ENCODE data around the gene KISS1R.

The KISS1R gene

DNA sequence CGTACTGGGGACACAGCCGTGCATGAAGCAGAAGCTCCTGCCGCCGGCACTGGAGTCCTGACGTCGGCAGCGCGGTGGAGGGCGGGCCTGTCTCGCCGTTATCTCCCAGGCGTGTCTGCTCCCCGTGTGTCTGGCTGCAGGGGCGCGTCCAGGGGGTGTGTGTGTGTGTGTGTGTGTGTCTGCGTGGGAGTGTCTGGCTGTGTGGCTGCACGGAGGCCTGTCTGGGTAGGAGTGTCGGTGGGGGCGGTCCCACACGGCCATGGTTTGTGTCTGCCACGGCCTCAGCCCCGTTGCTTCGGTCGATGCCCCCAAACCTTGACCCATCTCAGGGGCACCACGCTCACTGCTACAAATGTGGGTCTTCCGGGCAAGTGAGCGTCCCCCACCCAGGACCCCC lies 27.0 kb downstream of the KISS1R start:
- no peak overlapping the region for H4K8ac ChIP-seq (ENCODE audit: low read depth, low read length)
- H3K4me1 ChIP-seq (ENCODE audit: control insufficient read depth, low read depth, low read length) = no peaks in the 10 kb centered on the region
- no CpG with 5 or more reads among the region's 27 CpGs for WGBS (ENCODE audit: extremely low coverage, insufficient coverage, low lambda C conversion rate)
- H3K4me2 ChIP-seq (ENCODE audit: low read length) = no peak overlapping the region
- no peak for DNase-seq
- no peak overlapping the region for H3K23ac ChIP-seq (ENCODE audit: low read length)
- H3K4me3 ChIP-seq (ENCODE audit: low read length) = no peak overlapping the region
- H3K27ac ChIP-seq (ENCODE audit: low read depth, low read length) = no peak overlapping the region
- peaks cover 55% of the 10 kb centered on the region for H3K79me2 ChIP-seq (ENCODE audit: control insufficient read depth, insufficient read depth, low read length)
- no peak overlapping the region for H2AK5ac ChIP-seq (ENCODE audit: low read length)
- H2BK15ac ChIP-seq (replicated peaks; ENCODE audit: low read depth) = no peak overlapping the region
- H3K27me3 ChIP-seq (ENCODE audit: insufficient read depth, low read length, poor library complexity) = no peaks in the 10 kb centered on the region
- H2BK5ac ChIP-seq (ENCODE audit: low read length) = no peak overlapping the region
- no peak overlapping the region for H3K4ac ChIP-seq (ENCODE audit: low read depth, low read length)
- no peak overlapping the region for H3K56ac ChIP-seq (ENCODE audit: low read length)
- H4K5ac ChIP-seq (ENCODE audit: low read length) = no peak overlapping the region
- peaks cover 6% of the 10 kb centered on the region for H3K36me3 ChIP-seq (ENCODE audit: control insufficient read depth, insufficient read depth, low read length)
- H2BK120ac ChIP-seq (ENCODE audit: low read depth, low read length) = no peak overlapping the region
- H3K18ac ChIP-seq (ENCODE audit: low read length) = no peak overlapping the region
- no peak overlapping the region for H3K9ac ChIP-seq (ENCODE audit: low read length)
- H3K79me1 ChIP-seq (ENCODE audit: low read length) = peaks cover 18% of the 10 kb centered on the region

- Histone ChIP-seq H3K23ac (ENCODE audit: low read length) (no peak overlapping the region), H3K18ac (ENCODE audit: low read length) (no peak overlapping the region), H2BK120ac (ENCODE audit: low read depth, low read length) (no peak overlapping the region), H4K8ac (ENCODE audit: low read depth, low read length) (no peak overlapping the region), H2BK5ac (ENCODE audit: low read length) (no peak overlapping the region), H3K36me3 (ENCODE audit: control insufficient read depth, insufficient read depth, low read length) (peaks cover 4% of the 10 kb centered on the region), H3K27me3 (ENCODE audit: insufficient read depth, low read length, poor library complexity) (no peaks in the 10 kb centered on the region), H3K56ac (ENCODE audit: low read length) (no peak overlapping the region), H3K27ac (ENCODE audit: low read depth, low read length) (no peak overlapping the region), H3K4ac (ENCODE audit: low read depth, low read length) (no peak overlapping the region), H3K79me1 (ENCODE audit: low read length) (peaks cover 13% of the 10 kb centered on the region), H2BK15ac (replicated peaks; ENCODE audit: low read depth) (no peak overlapping the region), H2AK5ac (ENCODE audit: low read length) (no peak overlapping the region), H3K4me1 (ENCODE audit: control insufficient read depth, low read depth, low read length) (no peaks in the 10 kb centered on the region), H3K9ac (ENCODE audit: low read length) (no peak overlapping the region), H3K4me3 (ENCODE audit: low read length) (no peak overlapping the region), H4K5ac (ENCODE audit: low read length) (no peak overlapping the region), H3K79me2 (ENCODE audit: control insufficient read depth, insufficient read depth, low read length) (peaks cover 49% of the 10 kb centered on the region), H3K4me2 (ENCODE audit: low read length) (no peak overlapping the region)
- no peak for DNase-seq
- WGBS (ENCODE audit: extremely low coverage, insufficient coverage, low lambda C conversion rate) = no CpG with 5 or more reads among the region's 22 CpGs
Observed at GRCh38 chr19:944663-945241, 27.6 kb downstream of the KISS1R start.

DNA sequence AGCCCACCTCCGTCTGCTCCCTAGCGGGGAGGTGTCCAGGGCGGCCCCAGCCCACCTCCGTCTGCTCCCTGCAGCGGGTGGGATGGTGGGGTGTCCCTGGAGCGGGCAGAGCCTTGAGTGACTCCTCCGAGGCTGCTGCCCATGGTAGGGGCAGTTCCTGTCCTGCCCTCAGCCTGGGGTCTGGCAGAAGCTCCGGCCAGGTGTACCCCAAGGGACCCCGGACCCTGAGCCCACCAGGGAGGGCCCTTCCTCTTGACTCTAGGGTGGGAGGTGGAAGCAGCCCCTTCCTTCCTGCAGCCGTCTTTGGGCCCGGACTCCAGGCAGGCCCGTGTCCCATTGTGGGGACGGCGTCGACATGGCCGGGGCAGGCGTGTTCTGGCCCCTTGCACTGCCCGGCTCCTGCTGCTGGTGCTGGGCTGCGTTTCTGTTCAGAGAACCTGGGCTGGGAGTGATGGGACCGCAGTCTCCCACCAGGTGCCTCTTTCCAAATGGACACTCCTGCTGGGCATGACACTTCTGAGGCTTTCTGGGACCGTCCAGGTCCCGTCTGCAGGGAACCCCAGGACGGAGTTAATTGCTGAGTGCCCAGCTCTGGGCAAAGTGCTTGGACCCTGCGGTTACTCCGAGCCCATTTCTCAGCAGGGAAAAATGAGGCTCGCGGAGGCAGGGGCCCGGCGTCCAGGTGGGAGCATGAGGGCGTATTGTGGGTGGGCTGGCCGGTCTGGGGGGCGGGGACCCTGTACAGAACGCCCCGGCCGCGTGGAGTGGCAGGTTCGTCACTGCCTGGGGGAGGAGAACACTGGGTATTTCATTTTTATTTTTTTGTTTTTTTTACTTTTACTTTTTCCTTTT lies 28.5 kb downstream of the KISS1R start:
- Histone ChIP-seq H3K4me2 (ENCODE audit: low read length) (no peak overlapping the region), H3K18ac (ENCODE audit: low read length) (no peak overlapping the region), H3K79me2 (ENCODE audit: control insufficient read depth, insufficient read depth, low read length) (peaks cover 42% of the 10 kb centered on the region), H3K4me3 (ENCODE audit: low read length) (no peak overlapping the region), H3K4me1 (ENCODE audit: control insufficient read depth, low read depth, low read length) (no peaks in the 10 kb centered on the region), H3K9ac (ENCODE audit: low read length) (no peak overlapping the region), H2AK5ac (ENCODE audit: low read length) (no peak overlapping the region), H3K36me3 (ENCODE audit: control insufficient read depth, insufficient read depth, low read length) (peaks cover 4% of the 10 kb centered on the region), H2BK15ac (replicated peaks; ENCODE audit: low read depth) (no peak overlapping the region), H3K56ac (ENCODE audit: low read length) (no peak overlapping the region), H4K5ac (ENCODE audit: low read length) (no peak overlapping the region), H2BK5ac (ENCODE audit: low read length) (no peak overlapping the region), H4K8ac (ENCODE audit: low read depth, low read length) (no peak overlapping the region), H3K27ac (ENCODE audit: low read depth, low read length) (no peak overlapping the region), H3K4ac (ENCODE audit: low read depth, low read length) (no peak overlapping the region), H2BK120ac (ENCODE audit: low read depth, low read length) (no peak overlapping the region), H3K27me3 (ENCODE audit: insufficient read depth, low read length, poor library complexity) (no peaks in the 10 kb centered on the region), H3K79me1 (ENCODE audit: low read length) (peaks cover 13% of the 10 kb centered on the region), H3K23ac (ENCODE audit: low read length) (no peak overlapping the region)
- DNase-seq = no peak
- no CpG with 5 or more reads among the region's 37 CpGs for WGBS (ENCODE audit: extremely low coverage, insufficient coverage, low lambda C conversion rate)

GRCh38 chr19:947090-947706 lies 30.1 kb downstream of the KISS1R start:
- no peak overlapping the region for H4K8ac ChIP-seq (ENCODE audit: low read depth, low read length)
- no peak overlapping the region for H4K5ac ChIP-seq (ENCODE audit: low read length)
- H3K9ac ChIP-seq (ENCODE audit: low read length) = no peak overlapping the region
- no peak overlapping the region for H3K56ac ChIP-seq (ENCODE audit: low read length)
- no peak overlapping the region for H3K4ac ChIP-seq (ENCODE audit: low read depth, low read length)
- no peak overlapping the region for H3K23ac ChIP-seq (ENCODE audit: low read length)
- H3K18ac ChIP-seq (ENCODE audit: low read length) = no peak overlapping the region
- H3K79me1 ChIP-seq (ENCODE audit: low read length) = peaks cover 13% of the 10 kb centered on the region
- H2BK5ac ChIP-seq (ENCODE audit: low read length) = no peak overlapping the region
- H2BK15ac ChIP-seq (replicated peaks; ENCODE audit: low read depth) = no peak overlapping the region
- no peak overlapping the region for H2BK120ac ChIP-seq (ENCODE audit: low read depth, low read length)
- H3K27me3 ChIP-seq (ENCODE audit: insufficient read depth, low read length, poor library complexity) = no peaks in the 10 kb centered on the region
- H3K4me2 ChIP-seq (ENCODE audit: low read length) = no peak overlapping the region
- H3K79me2 ChIP-seq (ENCODE audit: control insufficient read depth, insufficient read depth, low read length) = peaks cover 33% of the 10 kb centered on the region
- H3K4me3 ChIP-seq (ENCODE audit: low read length) = no peak overlapping the region
- H2AK5ac ChIP-seq (ENCODE audit: low read length) = no peak overlapping the region
- WGBS (ENCODE audit: extremely low coverage, insufficient coverage, low lambda C conversion rate) = no CpG with 5 or more reads among the region's 30 CpGs
- H3K4me1 ChIP-seq (ENCODE audit: control insufficient read depth, low read depth, low read length) = no peaks in the 10 kb centered on the region
- H3K36me3 ChIP-seq (ENCODE audit: control insufficient read depth, insufficient read depth, low read length) = peaks cover 4% of the 10 kb centered on the region
- no peak overlapping the region for H3K27ac ChIP-seq (ENCODE audit: low read depth, low read length)
- no peak for DNase-seq

GRCh38 chr19:947707-948539 lies 30.8 kb downstream of the KISS1R start:
- Histone ChIP-seq H2BK5ac (ENCODE audit: low read length) (no peak overlapping the region), H3K23ac (ENCODE audit: low read length) (no peak overlapping the region), H2BK120ac (ENCODE audit: low read depth, low read length) (no peak overlapping the region), H3K36me3 (ENCODE audit: control insufficient read depth, insufficient read depth, low read length) (peaks cover 2% of the 10 kb centered on the region), H4K5ac (ENCODE audit: low read length) (no peak overlapping the region), H3K27ac (ENCODE audit: low read depth, low read length) (no peak overlapping the region), H3K79me2 (ENCODE audit: control insufficient read depth, insufficient read depth, low read length) (peaks cover 30% of the 10 kb centered on the region), H3K56ac (ENCODE audit: low read length) (no peak overlapping the region), H3K4me3 (ENCODE audit: low read length) (no peak overlapping the region), H3K18ac (ENCODE audit: low read length) (no peak overlapping the region), H2AK5ac (ENCODE audit: low read length) (no peak overlapping the region), H3K9ac (ENCODE audit: low read length) (no peak overlapping the region), H2BK15ac (replicated peaks; ENCODE audit: low read depth) (no peak overlapping the region), H3K79me1 (ENCODE audit: low read length) (peaks cover 13% of the 10 kb centered on the region), H3K4me2 (ENCODE audit: low read length) (no peak overlapping the region), H3K27me3 (ENCODE audit: insufficient read depth, low read length, poor library complexity) (no peaks in the 10 kb centered on the region), H4K8ac (ENCODE audit: low read depth, low read length) (no peak overlapping the region), H3K4me1 (ENCODE audit: control insufficient read depth, low read depth, low read length) (peaks cover 2% of the 10 kb centered on the region), H3K4ac (ENCODE audit: low read depth, low read length) (no peak overlapping the region)
- WGBS (ENCODE audit: extremely low coverage, insufficient coverage, low lambda C conversion rate) = no CpG with 5 or more reads among the region's 47 CpGs
- DNase-seq = no peak

Measured in mesendoderm (in vitro differentiated cells).